ENCODE data around the gene SPACDR. TPM values are rescaled to one million over a fixed set of nuclear protein-coding genes. Genes with fewer than 3 reads are reported as not detected.

SPACDR gene
- total RNA-seq, 2 donors from 2014 or later, result not detected

DNA sequence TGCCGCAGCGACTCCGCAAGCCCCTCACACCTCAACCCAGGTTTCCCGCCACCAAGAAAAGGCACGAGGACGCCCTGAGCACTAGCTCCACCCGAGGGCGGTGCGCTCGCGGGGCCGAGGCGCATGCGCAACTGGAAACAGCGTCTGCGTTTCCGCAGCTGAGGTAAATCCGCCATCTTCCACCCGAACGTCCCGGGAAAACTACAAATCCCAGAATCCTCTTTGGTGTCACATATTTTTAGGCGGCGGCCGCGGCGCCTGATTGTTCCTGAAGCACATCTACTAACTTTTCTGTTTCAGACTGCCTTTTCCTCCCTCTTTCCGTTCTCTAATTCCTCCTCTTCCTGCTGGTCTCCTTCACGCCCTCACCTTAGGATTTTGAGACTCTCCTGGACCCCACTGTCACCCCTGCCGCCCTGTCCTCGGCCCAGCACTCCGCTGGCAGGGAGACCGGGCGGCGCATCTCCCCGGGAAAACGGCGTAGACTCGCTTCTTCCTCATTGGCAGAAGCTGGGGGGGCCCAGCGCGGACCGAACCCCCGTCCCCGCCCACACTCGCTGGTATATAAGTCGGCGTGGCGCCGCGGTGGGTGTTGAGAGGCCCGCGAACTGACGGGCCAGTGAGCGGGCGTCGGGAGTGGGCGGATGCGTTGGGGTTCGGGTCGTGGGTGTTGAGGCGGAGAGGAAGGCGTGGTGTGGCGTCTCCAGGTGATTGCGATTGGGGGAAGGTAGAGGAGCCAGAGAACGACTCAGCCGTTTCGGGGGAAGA is 35.7 kb downstream of the SPACDR start, which contains the start of gene ZCWPW1:
Gene ZCWPW1, minus strand, starts transcription at position 505 of the 768 bp plus-strand sequence. CDS start 8,054 bp downstream, outside the sequence.
- H3K4me3 ChIP-seq, result peak within 1 kb of the TSS; percentile 71 to 89
- peak; percentile 97 for DNase-seq (ENCODE audit: low spot score)
- peaks cover 0 to 32% of the 10 kb centered on the region in 2 donors for H3K4me1 ChIP-seq
- H3K9me3 ChIP-seq, result no peaks in the 10 kb centered on the region
- no peaks in the 10 kb centered on the region for H3K27me3 ChIP-seq
- TF ChIP-seq, protein P1, sequence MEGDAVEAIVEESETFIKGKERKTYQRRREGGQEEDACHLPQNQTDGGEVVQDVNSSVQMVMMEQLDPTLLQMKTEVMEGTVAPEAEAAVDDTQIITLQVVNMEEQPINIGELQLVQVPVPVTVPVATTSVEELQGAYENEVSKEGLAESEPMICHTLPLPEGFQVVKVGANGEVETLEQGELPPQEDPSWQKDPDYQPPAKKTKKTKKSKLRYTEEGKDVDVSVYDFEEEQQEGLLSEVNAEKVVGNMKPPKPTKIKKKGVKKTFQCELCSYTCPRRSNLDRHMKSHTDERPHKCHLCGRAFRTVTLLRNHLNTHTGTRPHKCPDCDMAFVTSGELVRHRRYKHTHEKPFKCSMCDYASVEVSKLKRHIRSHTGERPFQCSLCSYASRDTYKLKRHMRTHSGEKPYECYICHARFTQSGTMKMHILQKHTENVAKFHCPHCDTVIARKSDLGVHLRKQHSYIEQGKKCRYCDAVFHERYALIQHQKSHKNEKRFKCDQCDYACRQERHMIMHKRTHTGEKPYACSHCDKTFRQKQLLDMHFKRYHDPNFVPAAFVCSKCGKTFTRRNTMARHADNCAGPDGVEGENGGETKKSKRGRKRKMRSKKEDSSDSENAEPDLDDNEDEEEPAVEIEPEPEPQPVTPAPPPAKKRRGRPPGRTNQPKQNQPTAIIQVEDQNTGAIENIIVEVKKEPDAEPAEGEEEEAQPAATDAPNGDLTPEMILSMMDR (IDR thresholded peaks at IDR 0.05), result peak in 1 of 2 donors; percentile 17
- H3K36me3 ChIP-seq, result peaks cover 6% of the 10 kb centered on the region
- peak within 1 kb of the TSS; percentile 95 to 98 for H3K27ac ChIP-seq

DNA sequence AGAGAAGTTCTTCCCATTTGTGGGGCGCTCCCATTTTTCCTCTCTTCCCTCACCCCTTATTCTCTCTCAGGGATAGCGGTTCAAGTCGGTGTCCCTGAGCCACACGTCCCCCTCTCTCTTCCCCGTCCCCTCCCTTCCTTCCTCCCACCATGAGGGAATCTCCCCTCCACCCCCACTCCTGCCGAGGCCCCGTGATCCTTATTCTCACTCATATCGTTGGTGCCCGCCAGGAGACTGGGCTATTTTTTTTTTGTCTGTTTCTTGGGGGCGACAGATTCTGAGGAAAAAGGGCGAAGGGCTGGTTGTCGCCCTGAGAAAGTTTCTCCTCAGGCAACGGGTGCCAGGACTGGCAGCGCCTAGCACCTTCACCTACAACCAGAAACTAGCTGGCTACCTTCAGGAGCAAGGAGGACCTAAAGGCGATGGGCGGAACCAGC is 36.3 kb downstream of the SPACDR start:
- Histone ChIP-seq H3K36me3 (peaks cover under 1% of the 10 kb centered on the region), H3K27me3 (no peaks in the 10 kb centered on the region), H3K4me1 (peaks cover 0 to 32% of the 10 kb centered on the region in 2 donors), H3K27ac (peak overlapping the region; percentile 95 to 98), H3K9me3 (no peaks in the 10 kb centered on the region), H3K4me3 (peak overlapping the region in 1 of 2 donors; percentile 89)
- TF ChIP-seq, protein P1 (IDR thresholded peaks at IDR 0.05), result no peak
- no peak for DNase-seq (ENCODE audit: low spot score)

DNA sequence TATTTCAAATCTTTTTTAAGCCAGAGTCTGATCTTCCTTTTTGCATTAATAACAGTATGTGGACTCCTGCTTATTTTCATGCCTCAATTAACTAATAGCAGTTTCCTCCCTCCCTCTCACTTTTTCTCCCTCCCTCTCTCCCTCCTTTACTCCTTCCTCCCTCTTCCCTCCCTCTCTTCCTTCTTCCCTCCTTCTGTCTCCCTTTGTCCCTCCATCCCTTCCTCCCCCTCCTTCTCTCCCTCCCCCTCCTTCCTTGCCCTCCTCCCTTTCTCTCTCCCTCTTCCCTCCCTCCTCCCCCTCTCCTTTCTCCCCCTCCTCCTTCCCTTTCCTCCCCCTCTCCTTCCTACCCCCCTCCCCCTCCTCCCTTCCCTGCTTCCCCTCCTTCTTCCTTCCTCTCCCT is 37.5 kb downstream of the SPACDR start:
- no peaks in the 10 kb centered on the region for H3K27me3 ChIP-seq
- peaks cover 0 to 21% of the 10 kb centered on the region in 2 donors for H3K4me1 ChIP-seq
- TF ChIP-seq, protein P1 (IDR thresholded peaks at IDR 0.05), result no peak
- H3K9me3 ChIP-seq, result no peaks in the 10 kb centered on the region
- no peak overlapping the region for H3K4me3 ChIP-seq
- H3K36me3 ChIP-seq, result no peaks in the 10 kb centered on the region
- H3K27ac ChIP-seq, result no peak overlapping the region
- no peak for DNase-seq (ENCODE audit: low spot score)

DNA sequence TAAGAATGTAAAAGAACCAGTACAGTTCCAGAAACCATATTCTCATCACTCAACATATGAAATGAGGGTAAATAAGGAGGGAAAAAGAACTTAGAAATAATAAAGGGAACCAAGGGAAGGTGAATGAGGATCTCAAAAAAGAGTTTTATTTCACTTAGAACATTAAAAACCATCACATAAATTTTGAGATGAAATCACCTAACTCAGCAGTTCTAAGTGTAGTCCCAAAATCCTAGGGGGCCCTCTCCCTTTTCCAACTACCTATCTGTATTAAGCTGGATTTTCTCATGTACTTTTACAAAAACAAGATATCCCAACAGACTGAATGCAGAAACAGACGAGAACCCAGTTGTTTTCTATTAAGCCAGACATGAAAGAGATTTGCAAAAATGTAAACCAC is 38.7 kb downstream of the SPACDR start:
- no peaks in the 10 kb centered on the region for H3K27me3 ChIP-seq
- no peaks in the 10 kb centered on the region for H3K36me3 ChIP-seq
- DNase-seq (ENCODE audit: low spot score), result no peak
- no peaks in the 10 kb centered on the region for H3K9me3 ChIP-seq
- no peak overlapping the region for H3K27ac ChIP-seq
- no peak overlapping the region for H3K4me3 ChIP-seq
- TF ChIP-seq, protein P1 (IDR thresholded peaks at IDR 0.05), result no peak
- H3K4me1 ChIP-seq, result peaks cover 0 to 9% of the 10 kb centered on the region in 2 donors

DNA sequence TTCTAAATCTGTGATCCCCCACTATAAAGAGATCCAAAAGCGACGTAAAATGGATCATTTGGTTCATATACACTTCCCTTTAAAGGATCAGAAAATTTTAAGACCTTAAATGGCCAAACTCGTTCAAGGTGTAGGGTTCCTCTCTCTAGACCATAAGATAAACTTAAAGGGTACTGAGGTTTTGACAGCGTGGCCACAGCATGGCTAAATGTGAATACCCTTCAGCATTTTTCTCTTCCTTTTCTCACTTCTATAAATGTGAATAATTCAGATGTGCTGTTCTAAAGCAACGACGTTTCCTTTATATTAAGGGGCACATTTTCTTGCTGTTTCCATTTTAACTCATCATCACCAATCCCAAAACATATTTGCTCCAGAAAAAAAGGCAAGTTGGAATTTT is 40.7 kb downstream of the SPACDR start:
- Histone ChIP-seq H3K27ac (no peak overlapping the region), H3K4me3 (no peak overlapping the region)
- TF ChIP-seq, protein P1 (IDR thresholded peaks at IDR 0.05), result no peak

More for the DNA sequence above, 40.7 kb downstream of the SPACDR start:
- no peaks in the 10 kb centered on the region for H3K9me3 ChIP-seq
- H3K4me1 ChIP-seq, result peaks cover 0 to 6% of the 10 kb centered on the region in 2 donors
- no peaks in the 10 kb centered on the region for H3K27me3 ChIP-seq
- no peak for DNase-seq (ENCODE audit: low spot score)
- H3K36me3 ChIP-seq, result no peaks in the 10 kb centered on the region
